ENCODE results near the gene RAB23. TPM values are rescaled to one million over a fixed set of nuclear protein-coding genes. Genes with fewer than 3 reads are reported as not detected.

RAB23 gene
- total RNA-seq, 4 donors from 2014 or later, result 4.7 to 9.8 (median 6.9) TPM

DNA sequence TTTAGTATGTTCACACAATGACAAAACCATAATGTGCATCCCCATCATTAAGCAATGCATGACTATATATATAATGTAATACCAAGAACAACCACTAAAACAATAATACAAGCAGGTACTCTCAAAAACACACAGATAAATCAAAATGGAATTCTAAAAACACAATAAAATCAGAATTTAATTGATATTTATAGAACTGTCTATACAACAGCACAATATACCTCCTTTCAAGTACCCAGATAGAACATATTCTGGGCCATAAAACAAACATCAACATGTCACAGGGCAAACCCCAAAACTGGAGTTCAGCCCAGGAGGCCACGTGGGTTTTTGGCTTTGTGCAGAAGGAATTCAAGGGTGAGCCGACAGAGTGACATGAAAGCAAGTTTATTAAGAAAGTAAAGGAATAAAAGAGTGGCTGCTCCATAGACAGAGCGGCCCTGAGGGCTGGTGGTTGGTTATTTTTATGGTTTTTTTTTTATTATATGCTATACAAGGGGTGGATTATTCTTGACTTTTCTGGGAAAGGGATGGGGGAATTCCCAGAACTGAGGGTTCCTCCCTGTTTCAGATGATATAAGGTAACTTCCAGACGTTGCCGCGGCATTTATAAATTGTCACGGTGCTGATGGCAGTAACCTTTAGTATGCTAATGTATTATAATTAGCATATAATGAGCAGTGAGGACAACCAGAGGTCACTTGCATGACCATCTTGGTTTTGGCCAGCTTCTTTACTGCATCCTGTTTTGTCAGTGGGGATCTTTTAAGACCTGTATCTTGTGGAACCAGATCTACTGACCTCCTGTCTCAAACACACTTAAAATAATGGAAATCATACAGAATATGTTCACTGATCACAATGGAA is 5.6 kb downstream of the RAB23 start:
- 45 to 48% methylated on average over 7 of the region's 7 CpGs for WGBS, 2 donors
- DNase-seq (ENCODE audit: low spot score in 2 of 2), result peak in 1 of 2 donors; percentile 31
- H3K4me3 ChIP-seq (ENCODE audit: low read depth, poor library complexity, severe bottlenecking), result no peak overlapping the region
- intact Hi-C loops (cut with DNase I; ENCODE audit: low total_unique reads), result no loop called here
- TF ChIP-seq, protein P1, sequence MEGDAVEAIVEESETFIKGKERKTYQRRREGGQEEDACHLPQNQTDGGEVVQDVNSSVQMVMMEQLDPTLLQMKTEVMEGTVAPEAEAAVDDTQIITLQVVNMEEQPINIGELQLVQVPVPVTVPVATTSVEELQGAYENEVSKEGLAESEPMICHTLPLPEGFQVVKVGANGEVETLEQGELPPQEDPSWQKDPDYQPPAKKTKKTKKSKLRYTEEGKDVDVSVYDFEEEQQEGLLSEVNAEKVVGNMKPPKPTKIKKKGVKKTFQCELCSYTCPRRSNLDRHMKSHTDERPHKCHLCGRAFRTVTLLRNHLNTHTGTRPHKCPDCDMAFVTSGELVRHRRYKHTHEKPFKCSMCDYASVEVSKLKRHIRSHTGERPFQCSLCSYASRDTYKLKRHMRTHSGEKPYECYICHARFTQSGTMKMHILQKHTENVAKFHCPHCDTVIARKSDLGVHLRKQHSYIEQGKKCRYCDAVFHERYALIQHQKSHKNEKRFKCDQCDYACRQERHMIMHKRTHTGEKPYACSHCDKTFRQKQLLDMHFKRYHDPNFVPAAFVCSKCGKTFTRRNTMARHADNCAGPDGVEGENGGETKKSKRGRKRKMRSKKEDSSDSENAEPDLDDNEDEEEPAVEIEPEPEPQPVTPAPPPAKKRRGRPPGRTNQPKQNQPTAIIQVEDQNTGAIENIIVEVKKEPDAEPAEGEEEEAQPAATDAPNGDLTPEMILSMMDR (IDR thresholded peaks at IDR 0.05), result no peak
- TF ChIP-seq POLR2A (IDR thresholded peaks at IDR 0.05), result no peak

- intact Hi-C loops (cut with DNase I; ENCODE audit: low total_unique reads), result no loop called here
- TF ChIP-seq, protein P1 (IDR thresholded peaks at IDR 0.05), result no peak
- TF ChIP-seq POLR2A (IDR thresholded peaks at IDR 0.05), result no peak
- no peak for DNase-seq (ENCODE audit: low spot score in 2 of 2)
- no peak overlapping the region for H3K4me3 ChIP-seq (ENCODE audit: low read depth, poor library complexity, severe bottlenecking)
- 100% methylated on average over 1 of the region's 1 CpG for WGBS, 2 donors
Observed at GRCh38 chr6:57215260-57215659, 6.8 kb downstream of the RAB23 start.

DNA sequence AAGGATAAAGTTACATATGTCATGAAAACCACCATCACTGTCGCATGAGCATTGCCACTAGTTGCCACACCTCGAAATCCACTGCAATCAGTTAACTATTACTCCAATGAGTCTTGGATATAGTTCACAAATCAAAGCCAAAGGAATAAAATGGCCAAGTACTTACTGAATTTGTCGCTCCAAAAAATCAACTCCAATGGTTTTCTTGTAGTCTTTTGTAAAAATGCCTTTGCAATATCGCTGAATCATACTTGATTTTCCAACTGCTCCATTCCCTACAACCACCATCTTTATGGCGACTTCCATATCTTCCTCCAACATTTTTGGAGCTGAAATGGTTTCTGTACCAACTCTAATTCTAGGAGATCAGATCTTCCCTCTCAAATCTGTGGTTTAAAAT is 12.0 kb downstream of the RAB23 start:
- no peak overlapping the region for H3K4me3 ChIP-seq (ENCODE audit: low read depth, poor library complexity, severe bottlenecking)
- no peak for TF ChIP-seq POLR2A (IDR thresholded peaks at IDR 0.05)
- intact Hi-C loops (cut with DNase I; ENCODE audit: low total_unique reads), result no loop called here
- 89 to 90% methylated on average over 5 of the region's 5 CpGs for WGBS, 2 donors
- no peak for DNase-seq (ENCODE audit: low spot score in 2 of 2)

- no peak for TF ChIP-seq POLR2A (IDR thresholded peaks at IDR 0.05)
- TF ChIP-seq, protein P1 (IDR thresholded peaks at IDR 0.05), result no peak
- intact Hi-C loops (cut with DNase I; ENCODE audit: low total_unique reads), result no loop called here
- no peak for DNase-seq (ENCODE audit: low spot score in 2 of 2)
- no peak overlapping the region for H3K4me3 ChIP-seq (ENCODE audit: low read depth, poor library complexity, severe bottlenecking)
Observed at GRCh38 chr6:57209030-57209429, 13.1 kb downstream of the RAB23 start.

- no peak overlapping the region for H3K4me3 ChIP-seq (ENCODE audit: low read depth, poor library complexity, severe bottlenecking)
- DNase-seq (ENCODE audit: low spot score in 2 of 2), result no peak
- no peak for TF ChIP-seq POLR2A (IDR thresholded peaks at IDR 0.05)
- TF ChIP-seq, protein P1 (IDR thresholded peaks at IDR 0.05), result no peak
- 92 to 93% methylated on average over 4 of the region's 4 CpGs for WGBS, 2 donors
- intact Hi-C loops (cut with DNase I; ENCODE audit: low total_unique reads), result no loop called here
Observed at GRCh38 chr6:57207872-57208271, 14.2 kb downstream of the RAB23 start.

DNA sequence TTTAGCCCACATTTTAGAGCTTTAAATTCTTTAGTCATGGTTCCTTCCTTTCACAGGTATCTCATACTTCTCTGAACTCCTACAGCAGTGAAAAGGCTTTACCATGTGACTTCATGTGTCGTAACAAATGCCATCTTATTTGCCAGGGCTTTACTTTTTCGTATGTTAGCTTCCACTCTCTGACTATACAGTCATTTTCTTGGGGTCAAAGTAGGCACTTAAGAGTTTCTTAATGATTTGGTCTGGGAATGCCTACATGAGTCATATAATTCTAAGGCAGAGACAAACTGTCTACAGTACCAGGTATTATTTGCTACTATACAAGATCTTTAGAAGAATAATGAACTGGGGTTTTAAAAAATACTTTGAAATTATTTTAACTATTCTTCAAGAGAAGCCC is 15.0 kb downstream of the RAB23 start:
- intact Hi-C loops (cut with DNase I; ENCODE audit: low total_unique reads), result no loop called here
- H3K4me3 ChIP-seq (ENCODE audit: low read depth, poor library complexity, severe bottlenecking), result no peak overlapping the region
- no peak for DNase-seq (ENCODE audit: low spot score in 2 of 2)
- 86 to 92% methylated on average over 2 of the region's 2 CpGs for WGBS, 2 donors
- TF ChIP-seq, protein P1 (IDR thresholded peaks at IDR 0.05), result no peak
- no peak for TF ChIP-seq POLR2A (IDR thresholded peaks at IDR 0.05)
